ENCODE data around the gene UNC79.

GRCh38 chr14:93525696-93526451, 95.1 kb downstream of the UNC79 start:
- TF ChIP-seq POLR2A (IDR thresholded peaks at IDR 0.05) (no peak), CTCF (IDR thresholded peaks at IDR 0.05 in 4 of 5, conservative IDR thresholded peaks at IDR 0.05 in 1 of 5) (no peak)

All from gastrocnemius medialis (tissue), 4 donors.